H9 (cell line): ENCODE measurements around the gene CMTM4. TPM values are rescaled to one million over a fixed set of nuclear protein-coding genes. Genes with fewer than 3 reads are reported as not detected.

Source experiments
- DNase-seq: peaks from one replicate; pipeline ENCODE4 v3.0.0-alpha.2; 2017
- H2AFZ ChIP-seq: one replicate; pipeline ENCODE4 v1.6.1; 2013; ENCODE audit warnings: mild to moderate bottlenecking, low read length, control low read depth, moderate library complexity
- H2AK5ac ChIP-seq: 2 replicates; pipeline ENCODE4 v1.6.1; 2013; ENCODE audit warnings: low read length, control low read depth, mixed read lengths; ENCODE audit not compliant: insufficient read length
- H2BK120ac ChIP-seq: one replicate; pipeline ENCODE4 v1.6.1; 2013; ENCODE audit warnings: low read depth, mild to moderate bottlenecking, low read length, control low read depth, inconsistent platforms; ENCODE audit not compliant: poor library complexity, severe bottlenecking
- H2BK12ac ChIP-seq: 2 replicates; pipeline ENCODE4 v1.6.1; 2013; ENCODE audit warnings: low read length, control low read depth, mixed read lengths, low read depth; ENCODE audit not compliant: insufficient read length
- H2BK15ac ChIP-seq: 2 replicates; pipeline ENCODE4 v1.6.1; 2013; ENCODE audit warnings: low read depth, low read length, control low read depth
- H2BK20ac ChIP-seq: one replicate; pipeline ENCODE4 v1.6.1; 2013; ENCODE audit warnings: low read depth, mild to moderate bottlenecking, low read length, control low read depth, inconsistent platforms; ENCODE audit not compliant: poor library complexity, severe bottlenecking
- H2BK5ac ChIP-seq: 2 replicates; pipeline ENCODE4 v1.6.1; 2013; ENCODE audit warnings: low read length, control low read depth, mixed read lengths; ENCODE audit not compliant: insufficient read length
- H3K14ac ChIP-seq: 2 replicates; pipeline ENCODE4 v1.6.1; 2013; ENCODE audit warnings: low read length, control low read depth; ENCODE audit not compliant: insufficient read depth
- H3K18ac ChIP-seq: 2 replicates; pipeline ENCODE4 v1.6.1; 2013; ENCODE audit warnings: low read depth, mild to moderate bottlenecking, mixed read lengths, low read length, control low read depth; ENCODE audit not compliant: insufficient read length
- H3K23ac ChIP-seq: 2 replicates; pipeline ENCODE4 v1.6.1; 2013; ENCODE audit warnings: low read length, control low read depth, mixed read lengths, low read depth; ENCODE audit not compliant: insufficient read length
- H3K23me2 ChIP-seq: 2 replicates; pipeline ENCODE4 v1.6.1; 2013; ENCODE audit warnings: low read depth, mild to moderate bottlenecking, mixed read lengths, low read length, control low read depth; ENCODE audit not compliant: insufficient read length, poor library complexity, severe bottlenecking
- H3K27ac ChIP-seq: 2 replicates; pipeline ENCODE4 v1.5.1; 2013; ENCODE audit warnings: low read length, control low read depth, mixed read lengths, low read depth; ENCODE audit not compliant: insufficient read length
- H3K27me3 ChIP-seq: 2 replicates; pipeline ENCODE4 v1.6.1; 2013; ENCODE audit warnings: low read length, control low read depth, inconsistent platforms; ENCODE audit not compliant: insufficient read depth
- H3K4ac ChIP-seq: 2 replicates; pipeline ENCODE4 v1.6.1; 2013; ENCODE audit warnings: low read depth, mild to moderate bottlenecking, control low read depth, inconsistent platforms, low read length, moderate library complexity
- H3K4me1 ChIP-seq: 2 replicates; pipeline ENCODE4 v1.6.1; 2013; ENCODE audit warnings: low read length, control low read depth, inconsistent platforms; ENCODE audit not compliant: insufficient read depth
- H3K4me2 ChIP-seq: 2 replicates; pipeline ENCODE4 v1.6.1; 2013; ENCODE audit warnings: low read length, control low read depth, mixed read lengths; ENCODE audit not compliant: insufficient read length, insufficient read depth
- H3K56ac ChIP-seq: 2 replicates; pipeline ENCODE4 v1.6.1; 2013; ENCODE audit warnings: low read depth, mild to moderate bottlenecking, mixed read lengths, low read length, control low read depth; ENCODE audit not compliant: insufficient read length
- H3K79me1 ChIP-seq: 2 replicates; pipeline ENCODE4 v1.6.1; 2013; ENCODE audit warnings: low read depth, mild to moderate bottlenecking, moderate library complexity, low read length, control low read depth, inconsistent platforms; ENCODE audit not compliant: insufficient read depth, poor library complexity, severe bottlenecking
- H3K79me2 ChIP-seq: 2 replicates; pipeline ENCODE4 v1.6.1; 2013; ENCODE audit warnings: low read length, control low read depth, inconsistent platforms; ENCODE audit not compliant: insufficient read depth
- H3K9ac ChIP-seq: 2 replicates; pipeline ENCODE4 v1.6.1; 2013; ENCODE audit warnings: low read length, control low read depth, mixed read lengths; ENCODE audit not compliant: insufficient read length; ENCODE audit errors: extremely low read depth
- H3K9me3 ChIP-seq: one replicate; pipeline ENCODE4 v1.6.1; 2013; ENCODE audit warnings: low read depth, low read length, inconsistent platforms; ENCODE audit not compliant: control insufficient read depth
- H3T11ph ChIP-seq: one replicate; pipeline ENCODE4 v1.6.1; 2013; ENCODE audit warnings: mild to moderate bottlenecking, low read length, control low read depth, inconsistent platforms
- H4K20me1 ChIP-seq: one replicate; pipeline ENCODE4 v1.6.1; 2013; ENCODE audit not compliant: control insufficient read depth, insufficient read length, insufficient read depth
- H4K5ac ChIP-seq: 2 replicates; pipeline ENCODE4 v1.6.1; 2013; ENCODE audit warnings: low read depth, mild to moderate bottlenecking, mixed read lengths, low read length, control low read depth; ENCODE audit not compliant: insufficient read length
- H4K8ac ChIP-seq: replicated peaks from 2 replicates; pipeline ENCODE4 v1.6.1; 2013; ENCODE audit warnings: low read length, control low read depth, mixed read lengths, low read depth; ENCODE audit not compliant: insufficient read length
- H4K91ac ChIP-seq: 2 replicates; pipeline ENCODE4 v1.6.1; 2013; ENCODE audit warnings: low read depth, mild to moderate bottlenecking, moderate library complexity, mixed read lengths, low read length, control low read depth; ENCODE audit not compliant: insufficient read length
- H3K27ac Mint-ChIP-seq, 3 experiments: 2 replicates in 2 of 3; 3 replicates in 1 of 3; pipeline ENCODE4 v1.8.0; 2020 to 2021; ENCODE audit warnings: mixed read lengths in 3 of 3, mild to moderate bottlenecking in 1 of 3, moderate library complexity in 1 of 3
- H3K27me3 Mint-ChIP-seq: 2 replicates; pipeline ENCODE4 v1.8.0; 2021; ENCODE audit warnings: low read depth, mild to moderate bottlenecking, moderate library complexity, mixed read lengths
- H3K36me3 Mint-ChIP-seq, 3 experiments: 2 replicates in 2 of 3; 3 replicates in 1 of 3; pipeline ENCODE4 v1.8.0; 2020 to 2021; ENCODE audit warnings: low read depth in 3 of 3, mixed read lengths in 3 of 3; ENCODE audit not compliant: insufficient read depth in 1 of 3
- H3K4me1 Mint-ChIP-seq, 2 experiments: 2 replicates each; pipeline ENCODE4 v1.8.0; 2020; ENCODE audit warnings: mixed read lengths in 2 of 2
- H3K4me3 Mint-ChIP-seq, 2 experiments: 2 replicates in 1 of 2; 3 replicates in 1 of 2; pipeline ENCODE4 v1.8.0; 2020 to 2021; ENCODE audit warnings: mild to moderate bottlenecking in 2 of 2, mixed read lengths in 2 of 2, moderate library complexity in 1 of 2
- H3K9me3 Mint-ChIP-seq, 2 experiments: 2 replicates in 1 of 2; 3 replicates in 1 of 2; pipeline ENCODE4 v1.8.0; 2020; ENCODE audit warnings: mild to moderate bottlenecking in 2 of 2, mixed read lengths in 2 of 2, moderate library complexity in 1 of 2
- CTCF ChIP-seq: fragments of 200-600 bp; sonication (generic); conservative IDR thresholded peaks from 3 replicates; pipeline ENCODE4 v1.8.0; 2021; ENCODE audit warnings: antibody characterized with exemption, mild to moderate bottlenecking
- WGBS: extraction: QIAGEN DNeasy Blood & Tissue Kit; methylation state at CpG from one replicate; pipeline ENCODE4 v1.1.7; 2013; ENCODE audit warnings: missing lambda C conversion rate, low lambda C conversion rate, mixed read lengths; ENCODE audit not compliant: insufficient read length; ENCODE audit errors: extremely low coverage; 5-methylcytosine and 5-hydroxymethylcytosine counted together
- total RNA-seq: library from RNA; stranded (reverse); gene quantifications from 2 replicates; pipeline ENCODE4 v1.2.1, GENCODE V29; 2021

CMTM4 gene
- total RNA-seq, 1 experiment from 2014 or later: 40.5 TPM

GRCh38 chr16:66649167-66649566 lies 47.4 kb downstream of the CMTM4 start:
- Histone ChIP-seq H3K56ac (no peak overlapping the region), H3K4me2 (no peak overlapping the region), H3K27ac (no peak overlapping the region), H3K4ac (no peak overlapping the region), H3K9ac (no peak overlapping the region), H3K23ac (no peak overlapping the region), H2BK20ac (no peak overlapping the region), H3K9me3 (no peaks in the 10 kb centered on the region), H2BK5ac (no peak overlapping the region), H4K8ac (no peak overlapping the region), H4K20me1 (no peaks in the 10 kb centered on the region), H3K23me2 (no peaks in the 10 kb centered on the region), H4K5ac (no peak overlapping the region), H3T11ph (no peak overlapping the region), H2BK12ac (no peak overlapping the region), H3K79me2 (no peaks in the 10 kb centered on the region), H3K27me3 (no peaks in the 10 kb centered on the region), H3K79me1 (peaks cover 3% of the 10 kb centered on the region), H2BK15ac (no peak overlapping the region), H3K4me1 (no peaks in the 10 kb centered on the region; the same call in 1 of the 2 replicates), H4K91ac (no peak overlapping the region), H2BK120ac (no peak overlapping the region), H2AK5ac (no peak overlapping the region), H3K14ac (no peak overlapping the region), H2AFZ (no peak overlapping the region), H3K18ac (no peak overlapping the region)
- no peak for TF ChIP-seq CTCF
- no peaks in the 10 kb centered on the region; the same call in 1 of the 2 replicates for H3K27me3 Mint-ChIP-seq
- no peak overlapping the region for H3K27ac Mint-ChIP-seq
- H3K4me1 Mint-ChIP-seq: peaks cover 26 to 28% of the 10 kb centered on the region in 2 experiments
- H3K9me3 Mint-ChIP-seq: no peaks in the 10 kb centered on the region
- no CpG with 5 or more reads among the region's 2 CpGs for WGBS
- DNase-seq: no peak
- H3K36me3 Mint-ChIP-seq: no peaks in the 10 kb centered on the region; a peak in 1 of 7 replicates
- H3K4me3 Mint-ChIP-seq: no peak overlapping the region
